Measurements from ENCODE around the gene DUSP7. TPM values are rescaled to one million over a fixed set of nuclear protein-coding genes. Genes with fewer than 3 reads are reported as not detected.

The DUSP7 gene
- polyA plus RNA-seq, 1 of the 3 experiments (the other 2 are of a cell fraction) = 25.8 TPM

GRCh38 chr3:52087731-52088130 lies 31.4 kb upstream of the DUSP7 start (continued):
- TF ChIP-seq, protein P1, sequence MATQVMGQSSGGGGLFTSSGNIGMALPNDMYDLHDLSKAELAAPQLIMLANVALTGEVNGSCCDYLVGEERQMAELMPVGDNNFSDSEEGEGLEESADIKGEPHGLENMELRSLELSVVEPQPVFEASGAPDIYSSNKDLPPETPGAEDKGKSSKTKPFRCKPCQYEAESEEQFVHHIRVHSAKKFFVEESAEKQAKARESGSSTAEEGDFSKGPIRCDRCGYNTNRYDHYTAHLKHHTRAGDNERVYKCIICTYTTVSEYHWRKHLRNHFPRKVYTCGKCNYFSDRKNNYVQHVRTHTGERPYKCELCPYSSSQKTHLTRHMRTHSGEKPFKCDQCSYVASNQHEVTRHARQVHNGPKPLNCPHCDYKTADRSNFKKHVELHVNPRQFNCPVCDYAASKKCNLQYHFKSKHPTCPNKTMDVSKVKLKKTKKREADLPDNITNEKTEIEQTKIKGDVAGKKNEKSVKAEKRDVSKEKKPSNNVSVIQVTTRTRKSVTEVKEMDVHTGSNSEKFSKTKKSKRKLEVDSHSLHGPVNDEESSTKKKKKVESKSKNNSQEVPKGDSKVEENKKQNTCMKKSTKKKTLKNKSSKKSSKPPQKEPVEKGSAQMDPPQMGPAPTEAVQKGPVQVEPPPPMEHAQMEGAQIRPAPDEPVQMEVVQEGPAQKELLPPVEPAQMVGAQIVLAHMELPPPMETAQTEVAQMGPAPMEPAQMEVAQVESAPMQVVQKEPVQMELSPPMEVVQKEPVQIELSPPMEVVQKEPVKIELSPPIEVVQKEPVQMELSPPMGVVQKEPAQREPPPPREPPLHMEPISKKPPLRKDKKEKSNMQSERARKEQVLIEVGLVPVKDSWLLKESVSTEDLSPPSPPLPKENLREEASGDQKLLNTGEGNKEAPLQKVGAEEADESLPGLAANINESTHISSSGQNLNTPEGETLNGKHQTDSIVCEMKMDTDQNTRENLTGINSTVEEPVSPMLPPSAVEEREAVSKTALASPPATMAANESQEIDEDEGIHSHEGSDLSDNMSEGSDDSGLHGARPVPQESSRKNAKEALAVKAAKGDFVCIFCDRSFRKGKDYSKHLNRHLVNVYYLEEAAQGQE (IDR thresholded peaks at IDR 0.05; ENCODE audit: low read depth, low read length) = no peak
- no peak for TF ChIP-seq GABPA (IDR thresholded peaks at IDR 0.05; ENCODE audit: low read depth)

DNA sequence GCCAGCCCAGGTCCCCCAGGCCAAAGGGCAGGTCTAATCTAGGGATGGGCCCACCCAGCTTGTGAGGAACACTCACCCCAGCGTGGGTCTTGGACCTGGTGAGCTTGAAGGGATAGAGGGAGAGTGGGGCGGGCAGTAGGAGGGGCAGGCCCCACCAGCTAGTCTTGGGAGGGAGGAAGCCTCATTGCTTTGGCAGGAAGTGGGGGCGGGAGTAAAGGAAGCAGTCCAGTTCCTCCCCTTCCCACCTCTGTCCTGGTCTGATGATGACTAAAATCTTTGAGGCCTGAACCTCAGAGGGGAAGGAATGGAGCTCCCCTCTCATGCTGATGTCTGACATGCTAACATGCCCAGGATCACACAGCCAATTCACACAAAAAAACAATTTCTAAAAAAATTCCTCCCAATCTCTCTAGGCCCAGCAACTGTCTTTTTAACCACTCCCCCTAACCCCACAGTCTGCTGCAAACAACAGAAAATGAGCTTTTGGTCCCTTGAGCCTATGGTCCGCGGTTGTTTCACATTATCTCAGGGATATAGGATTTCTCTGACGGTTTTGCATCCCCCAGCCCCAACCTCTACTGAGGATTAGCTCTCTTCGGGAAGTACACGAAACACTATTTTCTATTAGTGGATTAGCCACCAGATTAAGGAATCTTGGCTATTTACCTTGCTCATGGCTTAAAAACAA lies 30.7 kb upstream of the DUSP7 start:
- Histone ChIP-seq H3K36me3 (replicated peaks in 1 of 2; ENCODE audit: control insufficient read depth in 1 of 2, insufficient read depth in 2 of 2, low read length in 1 of 2) (no peaks in the 10 kb centered on the region), H3K9ac (no peak overlapping the region), H3K27me3 (ENCODE audit: insufficient read depth) (no peaks in the 10 kb centered on the region), H3K4me1 (ENCODE audit: control insufficient read depth in 1 of 2, insufficient read depth in 2 of 2, low read depth in 1 of 2, low read length in 1 of 2) (peaks cover 20 to 45% of the 10 kb centered on the region in 2 experiments), H3F3A (replicated peaks; ENCODE audit: insufficient read depth) (peaks cover 12% of the 10 kb centered on the region), H3K9me3 (no peaks in the 10 kb centered on the region), H3K9me2 (no peaks in the 10 kb centered on the region), H3K27ac (ENCODE audit: low read depth in 2 of 2, low read length in 1 of 2) (no peak overlapping the region; a peak in 1 of 4 replicates), H2AFZ (ENCODE audit: low read depth) (no peak overlapping the region), H3K4me2 (no peak overlapping the region), H3K4me3 (ENCODE audit: low read depth in 2 of 2, low read length in 1 of 2) (no peak overlapping the region), H3K79me2 (ENCODE audit: insufficient read depth) (no peaks in the 10 kb centered on the region; the same call in 1 of the 2 replicates), H4K20me1 (ENCODE audit: insufficient read depth) (no peaks in the 10 kb centered on the region)
- DNase-seq = no peak
- WGBS (ENCODE audit: low lambda C conversion rate) = 97% methylated on average over 8 of the region's 8 CpGs
- ChIA-PET CTCF (interaction anchor here (0.9 to 3.1 kb wide), 5 partner anchors 31 to 85 kb away, joined by 3 to 21 read pairs (median 4); no protein-coding TSS in a partner anchor), POLR2A (interaction anchor here (0.6 kb wide), 1 partner anchor 33 kb away, joined by 3 read pairs; no protein-coding TSS in a partner anchor)
- TF ChIP-seq RCOR1 (IDR thresholded peaks at IDR 0.05; ENCODE audit: low read length) = no peak
- TF ChIP-seq EZH2phosphoT487 (IDR thresholded peaks at IDR 0.05; ENCODE audit: borderline replicate concordance, low read depth) = no peak
- TF ChIP-seq NRF1 (IDR thresholded peaks at IDR 0.05; ENCODE audit: low read depth, low read length) = no peak
- TF ChIP-seq, protein P1 (IDR thresholded peaks at IDR 0.05; ENCODE audit: low read depth, low read length) = no peak
- no peak for TF ChIP-seq USF1 (IDR thresholded peaks at IDR 0.05; ENCODE audit: borderline replicate concordance, low read depth)
- TF ChIP-seq RFX5 (IDR thresholded peaks at IDR 0.05; ENCODE audit: low read length) = no peak
